Right cardiac atrium (tissue), 5 donors: ENCODE measurements around the gene RNF227. TPM values are rescaled to one million over a fixed set of nuclear protein-coding genes. Genes with fewer than 3 reads are reported as not detected.

Source experiments
- ATAC-seq, 2 donors: fragments of 200-7000 bp; cut with Tn5 transposase; one replicate each; pipeline versions ENCODE4 v1.8.0 to v1.9.1; 2020; ENCODE audit warnings: moderate library complexity in 2 of 2, mild to moderate bottlenecking in 1 of 2
- DNase-seq, 3 donors: peaks; one replicate each; pipeline ENCODE4 v3.0.0-alpha.2; 2020
- H3K27ac ChIP-seq: one replicate; pipeline ENCODE4 v1.5.1; 2013; ENCODE audit warnings: mild to moderate bottlenecking, low read length, control low read depth, moderate library complexity
- H3K27me3 ChIP-seq: one replicate; pipeline ENCODE4 v1.6.1; 2013; ENCODE audit not compliant: control insufficient read depth, insufficient read depth
- H3K4me1 ChIP-seq: one replicate; pipeline ENCODE4 v1.6.1; 2013; ENCODE audit warnings: low read length; ENCODE audit not compliant: control insufficient read depth, insufficient read depth
- H3K4me3 ChIP-seq: one replicate; pipeline ENCODE4 v1.5.1; 2013; ENCODE audit warnings: low read length, control low read depth
- H3K9me3 ChIP-seq: one replicate; pipeline ENCODE4 v1.6.1; 2013; ENCODE audit warnings: low read length; ENCODE audit not compliant: control insufficient read depth
- WGBS: extraction: QIAGEN DNeasy Blood & Tissue Kit; methylation state at CpG from one replicate; pipeline ENCODE4 v1.1.7; 2013; 5-methylcytosine and 5-hydroxymethylcytosine counted together
- intact Hi-C, 4 donors: fragments of 100-400 bp; cut with DNase I; formaldehyde crosslinking; loops; one replicate each; pipeline versions ENCODE4 v1.11.0 to v1.14.0; 2022 to 2023
- polyA plus RNA-seq: library from polyadenylated mRNA; stranded (reverse); fragments of 200-250 nt; gene quantifications from one replicate; pipeline ENCODE4 v1.2.3, GENCODE V29; 2013
- total RNA-seq, 4 donors: library from RNA; stranded (reverse); fragmentation: NEBNext Ultra II Directional; extraction: Animal tissue kit (Norgen Biotek cat#: 25700); gene quantifications; one replicate each; pipeline ENCODE4 v1.2.1, GENCODE V29; 2021
- donor health status: healthy with polysubstance abuse.
- donor health status: DM: no; HTN: yes; CAD: no.
- donor health status: DM: no; HTN: no; CAD: no.
- donor health status: DM: no; HTN: yes; CAD: no; lungs with severe emphysema.
- donor health status: DM: yes; HTN: yes; CAD: no.

Gene RNF227
- total and polyA plus RNA-seq, 5 donors = 0.89 to 2.1 (median 1.5) TPM

GRCh38 chr17:7929158-7930023 lies 13.3 kb upstream of the RNF227 start, which contains the start of gene KCNAB3:
KCNAB3 (minus strand) TSS chr17:7929856; CDS start chr17:7929435, 421 bp downstream.
- DNase-seq = peak; percentile 66 to 84 (median 82)
- H3K27me3 ChIP-seq = no peaks in the 10 kb centered on the region

DNA sequence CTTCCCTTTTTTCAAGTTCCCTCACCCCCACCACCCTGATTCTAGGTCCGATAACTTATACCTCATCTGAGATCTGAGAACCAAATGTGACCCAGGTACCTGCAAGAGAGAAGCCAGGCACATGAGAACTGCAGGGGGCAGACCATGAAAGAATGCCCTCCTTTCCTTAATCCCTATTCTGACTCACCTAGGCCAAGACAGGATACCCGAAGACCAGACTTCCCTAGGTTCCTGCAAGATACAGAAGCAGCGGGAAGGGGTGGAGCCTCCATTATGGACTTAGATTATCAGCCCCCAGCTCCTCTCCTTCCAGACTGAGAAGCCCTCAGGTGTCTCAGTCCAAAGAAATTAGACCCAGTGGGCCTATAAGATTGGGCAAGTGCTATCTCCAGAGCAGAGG lies 11.5 kb upstream of the RNF227 start:
- no peaks in the 10 kb centered on the region for H3K9me3 ChIP-seq
- peaks cover 6% of the 10 kb centered on the region for H3K4me1 ChIP-seq
- H3K27me3 ChIP-seq = no peaks in the 10 kb centered on the region
- DNase-seq = no peak
- no peak overlapping the region for H3K4me3 ChIP-seq
- ATAC-seq = no peak
- 75% methylated on average over 3 of the region's 3 CpGs for WGBS
- intact Hi-C loops = no loop called here
- H3K27ac ChIP-seq = no peak overlapping the region

More at GRCh38 chr17:7929158-7930023, 13.3 kb upstream of the RNF227 start, which contains the start of gene KCNAB3:
- Histone ChIP-seq H3K9me3 (no peaks in the 10 kb centered on the region), H3K4me3 (no peak within 1 kb of the TSS), H3K27ac (no peak within 1 kb of the TSS), H3K4me1 (peaks cover 2% of the 10 kb centered on the region)
- intact Hi-C loops = no loop called here
- WGBS = 38% methylated on average over 67 of the region's 67 CpGs
- no peak for ATAC-seq

- intact Hi-C loops = loop anchor here in 1 of 4 donors (5.0 kb wide), 1 partner anchor 64 kb away; no protein-coding TSS in a partner anchor
- H3K4me3 ChIP-seq = peak overlapping the region; percentile 68
Measured at GRCh38 chr17:7922845-7923628, 6.9 kb upstream of the RNF227 start.

DNA sequence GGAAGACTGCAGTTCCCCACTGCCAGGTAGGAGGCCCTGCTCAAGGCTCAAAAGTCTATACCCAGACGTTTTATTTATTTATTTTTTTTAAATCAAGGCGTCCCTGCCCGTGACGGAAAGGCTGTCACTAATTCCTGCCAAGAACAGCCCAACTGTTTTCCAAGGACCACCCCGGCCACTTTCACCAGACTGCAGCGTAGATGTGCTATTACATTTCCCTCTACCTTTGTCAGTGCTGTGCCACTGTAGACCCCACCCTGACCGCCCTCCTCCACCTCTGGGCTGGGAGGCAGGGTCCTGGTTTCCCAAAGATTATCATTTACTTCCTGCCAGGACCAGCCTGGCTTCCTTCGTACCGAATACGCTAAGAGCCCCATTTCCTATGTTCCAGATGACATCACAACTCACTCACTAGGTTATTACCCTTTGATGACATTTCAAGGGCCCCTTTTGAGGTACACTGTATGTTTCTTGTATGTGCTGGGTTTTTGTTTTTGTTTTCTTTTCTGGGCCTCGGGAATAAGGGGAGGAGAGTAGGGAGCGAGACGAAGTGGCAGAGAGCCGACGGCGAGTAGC lies 6.3 kb upstream of the RNF227 start:
- intact Hi-C loops = loop anchor here in 1 of 4 donors (5.0 kb wide), 1 partner anchor 65 kb away; no protein-coding TSS in a partner anchor
- Histone ChIP-seq H3K9me3 (no peaks in the 10 kb centered on the region), H3K27ac (peak overlapping the region; percentile 30), H3K27me3 (no peaks in the 10 kb centered on the region), H3K4me1 (peaks cover 4% of the 10 kb centered on the region), H3K4me3 (peak overlapping the region; percentile 68)
- DNase-seq (no peak), ATAC-seq (peak; percentile 12 to 24)
- 23% methylated on average over 16 of the region's 16 CpGs for WGBS

More at GRCh38 chr17:7922845-7923628, 6.9 kb upstream of the RNF227 start:
- Histone ChIP-seq H3K9me3 (no peaks in the 10 kb centered on the region), H3K4me1 (peaks cover 4% of the 10 kb centered on the region), H3K27me3 (no peaks in the 10 kb centered on the region), H3K27ac (peak overlapping the region; percentile 41)
- 18% methylated on average over 45 of the region's 45 CpGs for WGBS
- ATAC-seq (peak; percentile 92), DNase-seq (peak; percentile 88 to 96 (median 96))

DNA sequence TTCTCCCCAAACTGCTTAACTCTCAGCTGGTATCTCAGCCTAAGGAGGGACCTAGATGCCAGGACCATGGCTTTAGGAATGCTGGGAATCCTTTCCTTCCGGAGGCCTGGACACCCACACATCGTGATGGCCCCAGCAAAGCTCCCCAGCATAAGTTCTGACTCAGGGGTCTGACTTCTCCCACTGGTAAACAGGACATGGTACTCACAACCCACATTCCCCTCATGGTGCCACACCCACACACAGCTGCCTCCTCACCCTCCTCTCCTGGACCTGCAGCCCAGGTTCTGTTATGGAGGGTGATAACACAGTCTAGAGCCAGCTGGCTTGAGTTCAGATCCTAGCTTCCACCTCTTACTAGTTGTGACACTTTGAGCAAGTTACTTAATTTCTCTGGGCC lies 719 bp upstream of the RNF227 start:
- Histone ChIP-seq H3K4me1 (peaks cover 5% of the 10 kb centered on the region), H3K4me3 (no peak overlapping the region), H3K27me3 (no peaks in the 10 kb centered on the region), H3K27ac (no peak overlapping the region), H3K9me3 (no peaks in the 10 kb centered on the region)
- no peak for DNase-seq
- intact Hi-C loops = no loop called here
- 55% methylated on average over 2 of the region's 2 CpGs for WGBS
- ATAC-seq = no peak

- no peaks in the 10 kb centered on the region for H3K27me3 ChIP-seq
Measured at GRCh38 chr17:7916385-7916682, 245 bp upstream of the RNF227 start.

DNA sequence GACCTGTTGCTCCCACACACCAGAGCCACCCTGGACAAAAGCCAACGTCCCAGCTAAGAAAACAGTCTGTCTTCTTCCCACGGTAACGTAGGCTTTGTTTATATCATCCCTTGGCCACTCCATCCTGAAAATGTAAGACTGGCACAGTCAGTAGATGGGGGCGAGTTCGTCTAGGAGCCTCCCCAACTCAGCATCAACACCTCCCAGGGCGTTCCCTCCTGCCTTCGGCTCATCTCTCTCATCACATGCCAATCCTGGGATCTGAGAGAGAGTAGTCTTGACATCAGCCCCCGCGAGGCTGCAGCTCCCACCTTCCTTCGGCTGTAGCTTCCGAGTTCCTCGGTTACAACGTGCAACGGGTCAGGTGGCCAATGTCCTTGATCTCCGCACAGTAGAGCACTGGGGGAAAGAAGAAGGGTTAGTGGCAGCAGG lies 894 bp downstream of the RNF227 start:
- intact Hi-C loops = no loop called here
- H3K4me3 ChIP-seq = peak overlapping the region; percentile 51
- H3K27me3 ChIP-seq = no peaks in the 10 kb centered on the region
- peak overlapping the region; percentile 95 for H3K27ac ChIP-seq
- 1% methylated on average over 15 of the region's 15 CpGs for WGBS
- no peaks in the 10 kb centered on the region for H3K9me3 ChIP-seq
- H3K4me1 ChIP-seq = peaks cover 5% of the 10 kb centered on the region
- DNase-seq (peak in 1 of 3 donors; percentile 62), ATAC-seq (peak; percentile 5 to 26)

More at GRCh38 chr17:7916385-7916682, 245 bp upstream of the RNF227 start:
- WGBS = 28% methylated on average over 15 of the region's 15 CpGs
- Histone ChIP-seq H3K27ac (peak overlapping the region; percentile 95), H3K9me3 (no peaks in the 10 kb centered on the region), H3K4me3 (peak overlapping the region; percentile 51), H3K4me1 (peaks cover 5% of the 10 kb centered on the region)
- intact Hi-C loops = no loop called here
- ATAC-seq = no peak
- DNase-seq = no peak

GRCh38 chr17:7912927-7913524 lies 3.1 kb downstream of the RNF227 start:
- DNase-seq (no peak), ATAC-seq (peak in 1 of 2 donors; percentile 26)
- Histone ChIP-seq H3K4me1 (peaks cover 5% of the 10 kb centered on the region), H3K27me3 (no peaks in the 10 kb centered on the region), H3K27ac (no peak overlapping the region), H3K4me3 (no peak overlapping the region), H3K9me3 (no peaks in the 10 kb centered on the region)
- WGBS = 48% methylated on average over 3 of the region's 3 CpGs
- intact Hi-C loops = loop anchor here in 3 of 4 donors (2.0 to 5.0 kb wide), 3 partner anchors 74 to 129 kb away; no protein-coding TSS in a partner anchor

DNA sequence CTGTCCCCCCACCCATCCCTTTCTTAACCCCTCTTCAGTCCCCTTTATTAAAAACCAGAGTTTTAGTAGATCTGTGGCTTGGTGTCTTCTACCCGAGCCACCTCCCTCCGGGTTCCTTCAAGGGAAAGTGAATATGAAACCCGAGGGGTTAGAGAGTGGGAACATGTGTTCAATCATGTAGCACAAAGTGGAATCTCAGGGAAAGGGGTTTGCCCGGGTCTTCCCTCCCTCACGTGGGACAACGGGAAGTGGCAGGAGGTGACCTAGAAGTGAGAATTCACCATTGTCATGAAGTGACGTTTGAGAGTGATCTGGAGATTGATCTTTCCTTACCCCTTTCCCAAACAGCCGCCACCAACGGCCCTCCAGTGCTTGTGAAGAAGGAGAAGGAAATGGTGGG lies 5.0 kb downstream of the RNF227 start:
- Histone ChIP-seq H3K4me3 (no peak overlapping the region), H3K27ac (no peak overlapping the region), H3K4me1 (no peaks in the 10 kb centered on the region), H3K27me3 (no peaks in the 10 kb centered on the region), H3K9me3 (no peaks in the 10 kb centered on the region)
- no peak for DNase-seq
- ATAC-seq = no peak
- intact Hi-C loops = loop anchor here in 3 of 4 donors (5.0 kb wide), 2 partner anchors 76 to 131 kb away; no protein-coding TSS in a partner anchor
- WGBS = 67% methylated on average over 9 of the region's 9 CpGs

GRCh38 chr17:7910711-7911110 lies 5.4 kb downstream of the RNF227 start:
- Histone ChIP-seq H3K9me3 (no peaks in the 10 kb centered on the region), H3K27me3 (no peaks in the 10 kb centered on the region), H3K4me1 (no peaks in the 10 kb centered on the region), H3K4me3 (no peak overlapping the region), H3K27ac (no peak overlapping the region)
- ATAC-seq (no peak), DNase-seq (no peak)
- 93% methylated on average over 13 of the region's 13 CpGs for WGBS
- intact Hi-C loops = loop anchor here in 3 of 4 donors (5.0 kb wide), 2 partner anchors 77 to 132 kb away; no protein-coding TSS in a partner anchor
